Regular cardiac myocyte (primary cell): ENCODE data around the gene ERICH4. TPM values are rescaled to one million over a fixed set of nuclear protein-coding genes. Genes with fewer than 3 reads are reported as not detected.

ENCODE experiments used
- total RNA-seq: library from RNA; depleted of rRNA; stranded (reverse); fragments of >200 nt; gene quantifications from 2 replicates; pipeline ENCODE4 v1.2.3, GENCODE V29; 2014

Gene ERICH4
- not detected in 2 replicates for total RNA-seq

DNA sequence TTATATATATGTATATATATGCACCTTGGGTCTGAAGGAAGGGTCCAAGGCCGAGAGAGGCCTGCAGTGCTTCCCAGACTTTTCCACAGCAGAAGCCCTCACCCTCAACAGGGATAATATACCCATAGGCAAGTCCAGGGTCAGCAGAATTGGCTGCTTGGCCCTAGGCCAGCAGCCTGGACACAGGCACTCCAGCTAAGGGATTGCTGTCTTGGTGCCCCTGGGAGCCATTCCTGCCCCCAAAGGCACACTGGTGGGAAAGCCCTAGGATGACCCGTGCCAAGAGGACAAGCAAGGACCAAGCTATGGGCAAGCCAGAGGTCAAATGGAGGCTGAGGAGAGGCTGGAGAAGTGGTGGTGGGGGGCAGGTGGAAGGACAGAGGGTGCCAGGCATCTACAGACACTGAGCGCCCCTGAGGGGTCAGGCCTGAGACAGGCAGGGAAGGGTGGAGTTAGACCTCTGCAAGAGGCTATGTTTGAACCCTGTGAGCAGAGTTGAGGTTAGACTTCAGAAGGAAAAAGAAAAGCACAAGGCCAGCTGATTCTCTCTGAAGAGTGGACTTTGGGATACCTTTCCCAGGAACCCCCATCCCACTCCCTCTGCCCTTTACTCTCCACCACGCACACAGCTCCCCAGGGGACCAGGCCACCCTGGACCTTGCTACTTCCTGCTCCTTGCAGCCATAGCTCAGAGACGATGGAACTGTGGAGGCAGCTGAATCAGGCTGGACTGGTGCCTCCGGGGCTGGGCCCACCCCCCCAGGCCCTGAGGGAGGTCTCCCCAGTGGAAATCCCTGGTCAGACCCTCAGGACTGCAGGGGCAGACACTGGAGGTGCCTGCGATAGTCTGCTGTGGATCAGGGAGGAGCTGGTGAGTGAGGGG is at the start of gene ERICH4:
ERICH4 (plus strand) TSS at position 684 of the 883 bp plus-strand sequence; CDS start at position 698, 14 bp downstream.

GRCh38 chr19:41397086-41398049 is 45.6 kb upstream of the ERICH4 start, which contains the start of the genes BCKDHA and EXOSC5:
Gene BCKDHA, plus strand, starts transcription at chr19:41397818. Its CDS starts 10 bp downstream, at chr19:41397828.
Gene EXOSC5, minus strand, starts transcription at chr19:41397359. Its CDS starts 31 bp downstream, at chr19:41397328.

GRCh38 chr19:41426952-41427646 is 15.9 kb upstream of the ERICH4 start, which contains the start of gene B3GNT8:
Gene B3GNT8, minus strand, starts transcription at chr19:41427374. Its CDS starts 596 bp downstream, at chr19:41426778.

DNA sequence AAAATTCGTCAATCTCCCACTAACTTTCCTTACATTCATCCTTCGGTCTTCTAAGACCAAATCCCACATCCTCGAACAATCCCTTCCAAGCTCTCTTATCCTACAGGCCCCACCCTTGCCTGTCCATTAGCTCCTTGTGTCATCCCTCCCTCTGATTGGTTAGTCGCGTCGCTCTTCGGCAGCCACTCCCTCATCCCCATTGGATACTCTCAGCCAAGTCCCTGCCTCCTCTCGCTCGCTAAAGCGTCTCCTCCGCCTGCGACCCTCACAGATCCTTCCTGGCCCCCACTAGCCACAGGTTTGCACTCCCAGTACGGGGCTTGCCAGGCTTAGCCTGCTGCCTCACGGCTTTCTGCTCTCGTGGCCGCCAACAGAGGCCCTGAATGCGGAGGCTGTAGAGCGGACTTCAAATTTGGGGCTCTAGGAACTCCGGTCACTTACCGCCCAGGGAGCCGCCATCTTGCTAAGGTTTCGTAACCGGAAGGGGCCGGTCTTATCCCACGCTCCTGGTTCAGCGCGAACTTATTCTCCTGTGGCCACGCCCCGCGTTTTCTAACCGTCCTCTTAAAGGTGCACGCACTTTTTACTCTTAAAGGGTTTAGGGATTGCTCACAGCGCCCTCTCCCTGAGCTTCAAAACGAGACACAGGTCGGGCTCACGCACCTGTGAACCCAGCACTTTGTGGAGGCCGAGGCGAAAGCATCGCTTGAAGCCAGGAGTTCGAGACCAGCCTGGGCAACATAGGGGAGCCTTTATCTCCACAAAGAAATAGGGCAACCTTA is 3.3 kb upstream of the ERICH4 start, which contains the start of gene DMAC2:
DMAC2 (minus strand) TSS at position 472 of the 782 bp plus-strand sequence; CDS start at position 459, 13 bp downstream.

Other genes starting within 250 kb of the ERICH4 start
- under 0.01 and 1.3 TPM in 2 replicates for gene CYP2S1, start 249.9 kb upstream of the ERICH4 start, total RNA-seq
- 224 and 501 TPM in 2 replicates for gene AXL, start 223.9 kb upstream of the ERICH4 start, total RNA-seq
- gene HNRNPUL1, start 178.8 kb upstream of the ERICH4 start, total RNA-seq = 41.7 and 84.2 TPM in 2 replicates
- 6.2 and 6.3 TPM in 2 replicates for gene CCDC97, start 133.0 kb upstream of the ERICH4 start, total RNA-seq
- gene TGFB1, start 89.2 kb upstream of the ERICH4 start, total RNA-seq = 8.7 and 10.7 TPM in 2 replicates
- gene B9D2, start 79.0 kb upstream of the ERICH4 start, total RNA-seq = 3.1 and 6.5 TPM in 2 replicates
- 4.2 and 9.9 TPM in 2 replicates for gene TMEM91, start 66.6 kb upstream of the ERICH4 start, total RNA-seq
- 9.3 and 22.8 TPM in 2 replicates for gene EXOSC5, start 45.8 kb upstream of the ERICH4 start, total RNA-seq
- 21.5 and 31.9 TPM in 2 replicates for gene BCKDHA, start 45.3 kb upstream of the ERICH4 start, total RNA-seq
- gene B3GNT8, start 15.8 kb upstream of the ERICH4 start, total RNA-seq = 0.96 and 1.1 TPM in 2 replicates
- 21.4 and 43.5 TPM in 2 replicates for gene DMAC2, start 3.2 kb upstream of the ERICH4 start, total RNA-seq
- gene CEACAM21, start 133.0 kb downstream of the ERICH4 start, total RNA-seq = 0.28 TPM in 1 of 2 replicates, not detected in the other
- gene CEACAM4, start 183.9 kb downstream of the ERICH4 start, total RNA-seq = not detected in 2 replicates
- gene CEACAM7, start 245.1 kb downstream of the ERICH4 start, total RNA-seq = not detected in 2 replicates